Measurements from ENCODE around the gene ISCA2. TPM values are rescaled to one million over a fixed set of nuclear protein-coding genes. Genes with fewer than 3 reads are reported as not detected.

The ISCA2 gene
- total and polyA plus RNA-seq, 5 donors from 2014 or later, result 19.9 to 114 (median 89.6) TPM

DNA sequence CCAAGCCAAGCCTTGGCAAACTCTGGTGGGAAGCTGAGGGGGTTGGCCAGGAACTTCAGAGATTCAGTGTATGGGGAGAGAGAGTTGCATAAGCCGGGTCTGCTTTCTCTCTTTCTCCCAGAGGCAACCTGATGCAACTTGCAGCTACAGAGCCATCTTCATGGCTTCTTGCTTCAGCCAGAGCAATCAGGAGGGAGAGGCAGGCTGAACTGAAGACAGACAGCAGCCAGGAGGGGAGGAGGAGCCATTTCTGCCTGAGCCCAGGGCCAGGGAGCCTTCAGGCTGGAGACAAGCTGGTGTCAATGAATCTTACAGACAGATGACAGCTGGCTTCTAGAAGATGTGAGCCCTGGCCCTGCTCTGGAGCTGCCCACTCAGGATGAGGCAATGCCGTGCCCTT lies 19.2 kb upstream of the ISCA2 start:
- H3K36me3 Mint-ChIP-seq, result peaks cover 44% of the 10 kb centered on the region
- no peak overlapping the region for H3K4me3 Mint-ChIP-seq
- H3K27ac Mint-ChIP-seq, result no peak overlapping the region
- Histone ChIP-seq H3K36me3 (ENCODE audit: control insufficient read depth, insufficient read depth, low read length) (peaks cover 6% of the 10 kb centered on the region), H3K4me3 (ENCODE audit: low read depth, low read length) (no peak overlapping the region), H3K27ac (ENCODE audit: insufficient read depth, low read length, poor library complexity, severe bottlenecking) (no peak overlapping the region), H3K9me3 (ENCODE audit: control insufficient read depth in 2 of 2, low read length in 2 of 2) (no peaks in the 10 kb centered on the region), H3K27me3 (ENCODE audit: control insufficient read depth, insufficient read depth, low read length) (no peaks in the 10 kb centered on the region), H3K4me1 (ENCODE audit: control insufficient read depth, insufficient read depth, low read length, poor library complexity, severe bottlenecking) (no peaks in the 10 kb centered on the region)
- H3K9me3 Mint-ChIP-seq, result peaks cover 0 to 2% (median 0%) of the 10 kb centered on the region in 7 donors
- H3K4me1 Mint-ChIP-seq, result no peaks in the 10 kb centered on the region
- ATAC-seq (ENCODE audit: low read depth in 2 of 2) (no peak), DNase-seq (no peak)
- H3K27me3 Mint-ChIP-seq, result no peaks in the 10 kb centered on the region

DNA sequence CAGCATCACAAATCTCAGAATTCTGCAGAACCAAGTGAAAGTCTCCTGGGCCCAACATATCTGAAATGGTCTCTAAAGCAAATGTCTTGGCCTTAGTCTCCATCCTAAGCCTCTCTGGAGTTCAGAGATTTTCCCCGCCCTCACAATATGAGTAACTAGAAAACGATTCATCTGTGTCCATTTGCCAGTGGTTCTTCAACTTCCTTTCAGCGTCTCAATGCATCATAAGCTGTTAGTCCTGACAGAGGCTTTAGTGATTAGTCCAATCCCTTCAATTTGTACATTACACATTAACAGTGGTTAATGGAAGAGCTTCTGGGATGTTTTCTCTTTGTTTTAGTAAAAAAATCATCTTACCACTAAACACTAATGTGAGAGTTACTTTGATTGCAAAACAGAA lies 17.9 kb upstream of the ISCA2 start:
- no peak overlapping the region for H3K27ac ChIP-seq (ENCODE audit: insufficient read depth, low read length, poor library complexity, severe bottlenecking)
- H3K9me3 Mint-ChIP-seq, result peaks cover 0 to 2% (median 0%) of the 10 kb centered on the region in 7 donors
- no peaks in the 10 kb centered on the region for H3K4me1 ChIP-seq (ENCODE audit: control insufficient read depth, insufficient read depth, low read length, poor library complexity, severe bottlenecking)
- H3K4me1 Mint-ChIP-seq, result no peaks in the 10 kb centered on the region
- no peaks in the 10 kb centered on the region for H3K27me3 Mint-ChIP-seq
- no peak for ATAC-seq (ENCODE audit: low read depth in 2 of 2)
- DNase-seq, result no peak
- no peak overlapping the region for H3K4me3 Mint-ChIP-seq
- H3K27ac Mint-ChIP-seq, result no peak overlapping the region
- no peaks in the 10 kb centered on the region for H3K9me3 ChIP-seq (ENCODE audit: control insufficient read depth in 2 of 2, low read length in 2 of 2)
- H3K36me3 Mint-ChIP-seq, result peaks cover 53% of the 10 kb centered on the region
- H3K27me3 ChIP-seq (ENCODE audit: control insufficient read depth, insufficient read depth, low read length), result no peaks in the 10 kb centered on the region
- H3K36me3 ChIP-seq (ENCODE audit: control insufficient read depth, insufficient read depth, low read length), result peaks cover 16% of the 10 kb centered on the region
- no peak overlapping the region for H3K4me3 ChIP-seq (ENCODE audit: low read depth, low read length)

DNA sequence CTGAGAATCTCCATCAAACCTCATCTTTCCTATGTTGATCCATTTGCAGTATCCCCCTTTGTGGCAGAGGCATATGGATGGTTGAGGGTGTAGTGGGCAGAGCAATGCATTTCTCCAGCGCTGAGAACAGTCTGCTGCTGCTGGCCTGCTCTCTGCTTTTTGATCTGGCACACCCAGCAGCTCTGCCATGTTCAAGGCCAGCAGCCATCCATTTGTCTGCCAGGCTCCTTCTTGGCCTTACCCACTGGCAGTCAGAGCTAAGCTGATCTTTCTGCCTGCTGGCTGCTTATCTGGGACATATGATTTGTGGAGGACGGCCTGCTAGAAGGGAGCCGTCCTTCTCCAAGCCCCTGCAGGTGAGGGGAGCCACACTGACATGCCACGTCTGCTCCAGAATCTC lies 17.5 kb upstream of the ISCA2 start:
- H3K4me3 ChIP-seq (ENCODE audit: low read depth, low read length), result no peak overlapping the region
- H3K27ac ChIP-seq (ENCODE audit: insufficient read depth, low read length, poor library complexity, severe bottlenecking), result no peak overlapping the region
- no peaks in the 10 kb centered on the region for H3K27me3 ChIP-seq (ENCODE audit: control insufficient read depth, insufficient read depth, low read length)
- Mint-ChIP-seq H3K27ac (no peak overlapping the region), H3K4me3 (no peak overlapping the region), H3K27me3 (no peaks in the 10 kb centered on the region), H3K4me1 (no peaks in the 10 kb centered on the region), H3K36me3 (peaks cover 54% of the 10 kb centered on the region), H3K9me3 (peaks cover 0 to 2% (median 0%) of the 10 kb centered on the region in 7 donors)
- no peaks in the 10 kb centered on the region for H3K9me3 ChIP-seq (ENCODE audit: control insufficient read depth in 2 of 2, low read length in 2 of 2)
- DNase-seq (no peak), ATAC-seq (ENCODE audit: low read depth in 2 of 2) (no peak)
- H3K36me3 ChIP-seq (ENCODE audit: control insufficient read depth, insufficient read depth, low read length), result peaks cover 19% of the 10 kb centered on the region
- H3K4me1 ChIP-seq (ENCODE audit: control insufficient read depth, insufficient read depth, low read length, poor library complexity, severe bottlenecking), result no peaks in the 10 kb centered on the region

DNA sequence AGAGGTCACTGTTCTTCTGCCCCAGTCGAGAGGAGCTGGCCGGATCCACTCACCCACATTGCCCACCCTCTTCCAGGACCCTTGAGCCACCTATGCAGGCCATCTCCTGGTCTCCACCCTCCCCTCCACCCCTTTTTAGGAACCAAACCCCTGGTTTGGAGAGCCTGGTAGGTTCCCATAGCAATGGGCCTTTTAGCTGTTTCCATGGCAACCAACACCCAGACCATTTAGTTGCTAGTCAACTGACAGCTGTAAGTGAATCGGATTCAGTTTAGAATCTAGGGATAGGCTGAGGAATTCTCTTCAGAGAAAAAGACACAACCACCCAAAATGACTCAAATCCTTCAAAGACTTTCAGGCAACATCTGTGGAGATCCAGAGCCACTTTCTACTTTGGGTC lies 17.0 kb upstream of the ISCA2 start:
- Histone ChIP-seq H3K4me3 (ENCODE audit: low read depth, low read length) (no peak overlapping the region), H3K36me3 (ENCODE audit: control insufficient read depth, insufficient read depth, low read length) (peaks cover 22% of the 10 kb centered on the region), H3K27ac (ENCODE audit: insufficient read depth, low read length, poor library complexity, severe bottlenecking) (no peak overlapping the region), H3K27me3 (ENCODE audit: control insufficient read depth, insufficient read depth, low read length) (no peaks in the 10 kb centered on the region), H3K9me3 (ENCODE audit: control insufficient read depth in 2 of 2, low read length in 2 of 2) (no peaks in the 10 kb centered on the region), H3K4me1 (ENCODE audit: control insufficient read depth, insufficient read depth, low read length, poor library complexity, severe bottlenecking) (no peaks in the 10 kb centered on the region)
- Mint-ChIP-seq H3K4me1 (no peaks in the 10 kb centered on the region), H3K27ac (no peak overlapping the region), H3K4me3 (no peak overlapping the region), H3K9me3 (peaks cover 0 to 2% (median 0%) of the 10 kb centered on the region in 7 donors), H3K27me3 (no peaks in the 10 kb centered on the region), H3K36me3 (peaks cover 57% of the 10 kb centered on the region)
- DNase-seq (no peak), ATAC-seq (ENCODE audit: low read depth in 2 of 2) (no peak)

DNA sequence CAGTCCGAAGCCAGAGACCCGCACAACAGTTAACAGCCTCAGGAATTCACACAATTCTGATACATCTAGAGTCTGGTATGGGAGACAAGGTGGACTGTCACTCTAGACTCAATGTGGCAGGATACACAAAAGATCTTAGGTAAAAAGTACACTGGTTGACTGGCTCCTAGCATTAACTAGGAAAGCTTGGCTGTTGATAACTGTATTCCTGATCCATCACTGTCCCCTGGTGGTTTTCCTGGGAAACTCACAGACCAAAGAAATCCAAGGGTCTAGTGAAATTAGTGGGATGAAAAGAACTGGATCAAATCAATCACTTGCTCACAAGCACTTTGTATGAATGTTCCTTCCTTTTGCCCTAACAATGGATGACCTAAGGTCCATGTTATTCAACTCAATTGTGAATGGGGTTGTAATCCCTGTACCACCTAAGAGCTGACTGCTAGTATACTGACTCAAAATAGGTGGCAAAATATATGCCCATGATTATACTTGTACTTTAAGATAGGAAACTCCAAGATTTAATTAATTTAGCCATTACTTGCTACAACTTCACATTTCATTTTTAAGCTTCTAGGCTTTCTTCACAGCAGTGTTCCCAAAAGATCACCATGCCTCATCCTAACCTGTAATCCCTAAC lies 14.4 kb upstream of the ISCA2 start:
- Histone ChIP-seq H3K27me3 (ENCODE audit: control insufficient read depth, insufficient read depth, low read length) (no peaks in the 10 kb centered on the region), H3K4me3 (ENCODE audit: low read depth, low read length) (no peak overlapping the region), H3K27ac (ENCODE audit: insufficient read depth, low read length, poor library complexity, severe bottlenecking) (no peak overlapping the region), H3K9me3 (ENCODE audit: control insufficient read depth in 2 of 2, low read length in 2 of 2) (no peaks in the 10 kb centered on the region), H3K4me1 (ENCODE audit: control insufficient read depth, insufficient read depth, low read length, poor library complexity, severe bottlenecking) (no peaks in the 10 kb centered on the region), H3K36me3 (ENCODE audit: control insufficient read depth, insufficient read depth, low read length) (peaks cover 29% of the 10 kb centered on the region)
- peaks cover 58% of the 10 kb centered on the region for H3K36me3 Mint-ChIP-seq
- H3K4me3 Mint-ChIP-seq, result no peak overlapping the region
- no peaks in the 10 kb centered on the region for H3K4me1 Mint-ChIP-seq
- no peak for DNase-seq
- H3K9me3 Mint-ChIP-seq, result no peaks in the 10 kb centered on the region
- no peaks in the 10 kb centered on the region for H3K27me3 Mint-ChIP-seq
- no peak for ATAC-seq (ENCODE audit: low read depth in 2 of 2)
- H3K27ac Mint-ChIP-seq, result no peak overlapping the region

DNA sequence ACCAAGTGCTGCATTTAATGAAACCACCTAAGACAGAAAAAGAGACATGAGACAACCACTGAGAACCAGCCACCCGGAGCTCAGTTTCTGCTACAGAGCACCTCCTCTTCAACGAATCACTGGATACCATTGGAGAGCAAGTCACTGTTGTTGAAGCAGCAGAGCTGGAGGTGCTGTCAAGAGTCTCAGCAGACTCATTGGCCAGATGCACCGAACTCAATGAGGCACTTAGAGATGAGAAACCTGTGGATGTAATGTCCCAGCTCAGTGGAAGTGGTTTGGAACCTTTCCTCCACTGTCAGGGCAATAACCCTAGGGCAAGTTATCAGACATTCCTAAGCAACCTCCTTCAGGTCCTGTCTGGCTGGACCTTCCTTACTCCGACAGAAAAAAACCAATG lies 13.5 kb upstream of the ISCA2 start:
- H3K9me3 ChIP-seq (ENCODE audit: control insufficient read depth in 2 of 2, low read length in 2 of 2), result no peaks in the 10 kb centered on the region
- no peaks in the 10 kb centered on the region for H3K9me3 Mint-ChIP-seq
- peaks cover 65% of the 10 kb centered on the region for H3K36me3 Mint-ChIP-seq
- no peak overlapping the region for H3K27ac ChIP-seq (ENCODE audit: insufficient read depth, low read length, poor library complexity, severe bottlenecking)
- no peak overlapping the region for H3K4me3 Mint-ChIP-seq
- peaks cover 29% of the 10 kb centered on the region for H3K36me3 ChIP-seq (ENCODE audit: control insufficient read depth, insufficient read depth, low read length)
- DNase-seq, result no peak
- H3K4me3 ChIP-seq (ENCODE audit: low read depth, low read length), result no peak overlapping the region
- ATAC-seq (ENCODE audit: low read depth in 2 of 2), result no peak
- no peaks in the 10 kb centered on the region for H3K4me1 Mint-ChIP-seq
- no peaks in the 10 kb centered on the region for H3K27me3 ChIP-seq (ENCODE audit: control insufficient read depth, insufficient read depth, low read length)
- H3K27me3 Mint-ChIP-seq, result no peaks in the 10 kb centered on the region
- no peaks in the 10 kb centered on the region for H3K4me1 ChIP-seq (ENCODE audit: control insufficient read depth, insufficient read depth, low read length, poor library complexity, severe bottlenecking)
- no peak overlapping the region for H3K27ac Mint-ChIP-seq

DNA sequence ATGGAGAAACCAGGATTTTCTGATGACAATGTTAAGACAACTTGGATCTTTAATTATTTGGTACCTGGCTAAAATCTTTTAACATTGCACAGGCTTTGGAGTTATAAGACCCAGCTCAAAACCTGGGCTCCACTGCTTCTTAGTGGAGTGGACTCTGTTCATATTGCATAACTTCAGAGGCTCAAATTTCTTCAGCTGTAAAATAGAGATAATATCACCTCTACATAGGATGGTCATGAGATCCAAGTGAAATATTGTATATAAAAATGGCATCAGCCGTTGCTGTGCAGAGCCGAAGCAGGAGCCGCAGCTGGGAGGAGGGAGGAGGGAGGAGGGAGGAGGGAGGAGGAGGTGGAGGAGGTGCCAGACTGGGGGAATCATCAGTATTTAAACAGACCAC lies 11.0 kb upstream of the ISCA2 start:
- Mint-ChIP-seq H3K4me3 (no peak overlapping the region), H3K27ac (no peak overlapping the region), H3K27me3 (no peaks in the 10 kb centered on the region), H3K4me1 (no peaks in the 10 kb centered on the region), H3K9me3 (no peaks in the 10 kb centered on the region), H3K36me3 (peaks cover 64% of the 10 kb centered on the region)
- Histone ChIP-seq H3K4me1 (ENCODE audit: control insufficient read depth, insufficient read depth, low read length, poor library complexity, severe bottlenecking) (no peaks in the 10 kb centered on the region), H3K36me3 (ENCODE audit: control insufficient read depth, insufficient read depth, low read length) (peaks cover 29% of the 10 kb centered on the region), H3K9me3 (ENCODE audit: control insufficient read depth in 2 of 2, low read length in 2 of 2) (no peaks in the 10 kb centered on the region), H3K27ac (ENCODE audit: insufficient read depth, low read length, poor library complexity, severe bottlenecking) (no peak overlapping the region), H3K4me3 (ENCODE audit: low read depth, low read length) (no peak overlapping the region), H3K27me3 (ENCODE audit: control insufficient read depth, insufficient read depth, low read length) (no peaks in the 10 kb centered on the region)
- ATAC-seq (ENCODE audit: low read depth in 2 of 2), result no peak
- no peak for DNase-seq

DNA sequence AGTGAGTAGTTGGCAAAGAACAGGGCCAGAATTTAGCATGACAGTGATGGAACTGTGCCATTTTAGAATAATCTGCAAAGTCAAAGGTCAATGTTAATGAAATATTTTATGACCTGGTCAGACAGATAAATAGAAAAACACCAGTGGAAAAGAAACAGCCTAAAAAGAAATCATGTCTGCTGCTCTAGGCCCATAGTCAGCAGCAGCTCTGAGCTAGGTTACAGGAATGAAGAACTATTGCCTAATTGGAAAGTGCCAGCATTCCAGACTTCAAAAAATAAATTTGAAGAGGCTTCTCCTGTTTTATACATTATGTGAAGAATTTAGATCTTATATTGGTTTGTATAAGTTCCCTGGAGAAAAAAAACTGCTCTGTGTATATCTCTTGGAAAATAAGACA lies 10.2 kb upstream of the ISCA2 start:
- DNase-seq (no peak), ATAC-seq (ENCODE audit: low read depth in 2 of 2) (no peak)
- H3K4me1 ChIP-seq (ENCODE audit: control insufficient read depth, insufficient read depth, low read length, poor library complexity, severe bottlenecking), result no peaks in the 10 kb centered on the region
- Mint-ChIP-seq H3K36me3 (peaks cover 58% of the 10 kb centered on the region), H3K4me3 (no peak overlapping the region), H3K27me3 (no peaks in the 10 kb centered on the region), H3K27ac (no peak overlapping the region), H3K9me3 (no peaks in the 10 kb centered on the region), H3K4me1 (no peaks in the 10 kb centered on the region)
- H3K4me3 ChIP-seq (ENCODE audit: low read depth, low read length), result no peak overlapping the region
- no peaks in the 10 kb centered on the region for H3K27me3 ChIP-seq (ENCODE audit: control insufficient read depth, insufficient read depth, low read length)
- H3K9me3 ChIP-seq (ENCODE audit: control insufficient read depth in 2 of 2, low read length in 2 of 2), result no peaks in the 10 kb centered on the region
- H3K36me3 ChIP-seq (ENCODE audit: control insufficient read depth, insufficient read depth, low read length), result peaks cover 29% of the 10 kb centered on the region
- no peak overlapping the region for H3K27ac ChIP-seq (ENCODE audit: insufficient read depth, low read length, poor library complexity, severe bottlenecking)

Data from CD4-positive, CD25-positive, alpha-beta regulatory T cell (primary cell).